Retinal pigment epithelial cell (primary cell): ENCODE results near the gene ARGLU1.

ENCODE experiments used
- DNase-seq: peaks from one replicate; pipeline ENCODE4 v3.0.0-alpha.2; 2010; ENCODE audit warnings: low read depth
- H3K4me3 ChIP-seq: 2 replicates; pipeline ENCODE4 v1.5.1; 2011; ENCODE audit warnings: mild to moderate bottlenecking, low read length, control low read depth, moderate library complexity
- TF ChIP-seq, protein P1 (sequence below): conservative IDR thresholded peaks from 2 replicates; pipeline ENCODE4 v1.5.1; 2011; ENCODE audit warnings: low read depth, low read length, control low read depth, inconsistent platforms

The ARGLU1 gene

DNA sequence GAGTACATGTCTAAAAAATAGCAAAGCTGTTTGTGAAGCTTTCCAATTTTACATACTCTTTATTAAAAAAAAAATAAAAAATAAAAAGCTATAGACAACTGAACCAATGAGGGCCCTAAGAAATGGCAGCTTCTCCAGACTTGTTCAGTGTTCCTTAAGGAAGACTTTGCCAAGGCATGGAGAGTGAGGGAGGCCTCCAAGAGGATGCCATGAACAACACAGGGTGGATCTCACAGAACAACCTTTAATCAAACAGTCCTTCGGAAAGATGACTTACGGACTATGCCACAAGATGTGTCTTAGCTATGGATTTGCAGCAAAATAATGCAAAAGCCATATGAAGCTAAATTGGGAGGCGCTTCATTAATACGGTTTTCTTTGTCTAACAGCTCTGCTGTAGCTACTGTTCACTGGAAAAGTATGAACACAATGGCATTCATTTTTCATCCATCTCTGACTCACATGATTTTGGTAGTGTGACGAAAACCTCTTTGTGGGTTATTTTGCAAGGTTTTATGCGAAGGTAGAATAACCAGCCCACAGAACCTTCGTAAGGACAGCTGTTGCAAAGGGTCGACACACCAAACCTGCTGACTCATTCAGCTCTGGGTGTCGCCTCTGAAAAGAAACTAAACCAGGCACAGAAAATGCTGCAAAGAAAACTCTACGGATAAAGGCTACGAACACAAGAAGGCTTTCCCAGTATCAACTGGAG, 60.2 kb downstream of the ARGLU1 start:
- TF ChIP-seq, protein P1, sequence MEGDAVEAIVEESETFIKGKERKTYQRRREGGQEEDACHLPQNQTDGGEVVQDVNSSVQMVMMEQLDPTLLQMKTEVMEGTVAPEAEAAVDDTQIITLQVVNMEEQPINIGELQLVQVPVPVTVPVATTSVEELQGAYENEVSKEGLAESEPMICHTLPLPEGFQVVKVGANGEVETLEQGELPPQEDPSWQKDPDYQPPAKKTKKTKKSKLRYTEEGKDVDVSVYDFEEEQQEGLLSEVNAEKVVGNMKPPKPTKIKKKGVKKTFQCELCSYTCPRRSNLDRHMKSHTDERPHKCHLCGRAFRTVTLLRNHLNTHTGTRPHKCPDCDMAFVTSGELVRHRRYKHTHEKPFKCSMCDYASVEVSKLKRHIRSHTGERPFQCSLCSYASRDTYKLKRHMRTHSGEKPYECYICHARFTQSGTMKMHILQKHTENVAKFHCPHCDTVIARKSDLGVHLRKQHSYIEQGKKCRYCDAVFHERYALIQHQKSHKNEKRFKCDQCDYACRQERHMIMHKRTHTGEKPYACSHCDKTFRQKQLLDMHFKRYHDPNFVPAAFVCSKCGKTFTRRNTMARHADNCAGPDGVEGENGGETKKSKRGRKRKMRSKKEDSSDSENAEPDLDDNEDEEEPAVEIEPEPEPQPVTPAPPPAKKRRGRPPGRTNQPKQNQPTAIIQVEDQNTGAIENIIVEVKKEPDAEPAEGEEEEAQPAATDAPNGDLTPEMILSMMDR = no peak
- no peak overlapping the region for H3K4me3 ChIP-seq
- peak; percentile 70 for DNase-seq

DNA sequence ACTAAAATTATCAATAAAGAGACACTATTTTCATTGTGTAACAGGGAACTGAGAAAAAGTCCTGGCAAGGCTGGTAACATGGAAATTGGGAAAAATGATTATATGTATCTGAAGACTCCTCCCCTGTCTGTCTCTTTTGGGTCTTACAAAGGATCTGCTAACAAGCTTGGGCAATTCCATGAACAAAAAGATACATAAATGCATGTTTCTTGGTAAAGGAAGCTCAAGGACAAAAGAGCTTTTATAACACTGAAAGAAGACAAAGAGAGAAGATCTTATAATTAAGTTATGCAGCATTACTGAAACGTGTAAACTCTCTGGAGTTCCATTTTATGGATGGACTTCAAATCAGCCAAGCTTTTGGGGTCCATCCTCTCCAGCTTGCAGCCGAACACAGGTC, 61.7 kb downstream of the ARGLU1 start:
- DNase-seq = no peak
- H3K4me3 ChIP-seq = no peak overlapping the region
- TF ChIP-seq, protein P1 = no peak

DNA sequence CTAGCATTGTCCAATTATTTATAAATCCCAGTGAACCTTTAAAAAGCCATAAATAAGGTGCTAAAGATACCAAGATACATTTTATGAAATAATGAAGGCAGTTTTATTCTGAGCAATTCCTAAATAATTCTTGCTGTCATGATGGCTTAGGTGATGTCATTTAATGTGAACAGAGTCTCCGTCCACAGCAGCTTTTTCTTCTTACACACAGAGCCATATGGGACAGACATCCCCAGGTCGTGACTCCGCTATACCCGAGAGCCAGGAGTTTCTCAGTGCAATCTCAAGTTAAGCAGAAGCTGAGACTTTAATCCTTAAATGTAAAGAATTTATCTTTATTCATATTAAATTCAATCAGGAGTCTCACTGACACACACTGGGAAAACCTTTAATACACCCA, 62.2 kb downstream of the ARGLU1 start:
- no peak for DNase-seq
- TF ChIP-seq, protein P1 = no peak
- no peak overlapping the region for H3K4me3 ChIP-seq

DNA sequence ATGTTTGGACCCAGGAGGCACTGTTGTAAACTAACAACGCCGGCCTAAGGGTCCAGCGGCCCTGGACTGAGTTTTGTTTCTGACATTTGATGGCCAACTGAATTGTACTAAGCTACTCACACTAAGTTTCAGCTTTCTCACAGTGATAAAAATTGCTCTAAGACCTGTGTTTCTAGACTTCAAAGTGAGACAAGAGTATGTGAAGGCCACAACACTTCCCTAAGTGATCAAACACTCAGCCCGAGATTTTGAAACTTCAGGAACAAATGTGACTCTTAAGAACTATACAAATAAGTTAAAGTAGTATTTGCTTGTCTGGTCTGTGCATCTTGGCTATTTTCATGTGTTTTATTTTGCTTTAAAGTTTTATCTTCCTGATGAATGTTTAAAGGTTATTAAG, 62.6 kb downstream of the ARGLU1 start:
- DNase-seq = no peak
- TF ChIP-seq, protein P1 = no peak

DNA sequence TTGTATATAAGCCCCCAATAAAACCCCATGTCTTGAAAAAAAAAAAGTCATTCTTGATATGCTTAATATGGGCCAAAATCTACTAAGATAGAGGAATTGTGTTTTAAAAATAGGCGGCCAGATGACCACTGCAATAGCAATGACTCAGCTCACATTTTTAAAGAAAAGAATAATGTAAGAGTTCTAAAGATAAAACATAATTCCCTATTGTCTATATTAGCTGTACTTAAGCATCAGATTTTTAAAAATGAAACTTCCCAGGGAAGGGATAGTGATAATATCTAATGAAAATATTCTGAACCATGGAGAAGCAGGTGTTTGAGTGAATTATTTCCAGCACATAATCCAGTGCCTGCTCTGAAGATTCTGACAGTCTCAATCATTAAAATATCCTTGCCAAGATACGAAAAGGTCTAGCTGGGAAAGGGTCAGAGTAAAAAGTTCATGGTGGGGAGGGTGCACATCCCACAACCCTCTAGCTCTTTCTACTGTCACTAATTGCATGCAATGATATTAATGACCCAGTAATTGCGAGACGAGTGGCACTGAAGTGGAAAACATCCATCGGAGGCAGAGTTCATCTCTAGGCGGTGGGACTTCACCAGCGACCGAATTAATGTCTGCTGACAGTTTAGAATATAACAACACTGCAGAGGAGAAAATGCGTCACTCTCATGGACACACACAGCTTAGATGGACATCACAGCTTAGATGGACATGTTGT, 64.0 kb downstream of the ARGLU1 start:
- H3K4me3 ChIP-seq = no peak overlapping the region
- TF ChIP-seq, protein P1 = no peak

More for the DNA sequence above, 62.6 kb downstream of the ARGLU1 start:
- no peak overlapping the region for H3K4me3 ChIP-seq

DNA sequence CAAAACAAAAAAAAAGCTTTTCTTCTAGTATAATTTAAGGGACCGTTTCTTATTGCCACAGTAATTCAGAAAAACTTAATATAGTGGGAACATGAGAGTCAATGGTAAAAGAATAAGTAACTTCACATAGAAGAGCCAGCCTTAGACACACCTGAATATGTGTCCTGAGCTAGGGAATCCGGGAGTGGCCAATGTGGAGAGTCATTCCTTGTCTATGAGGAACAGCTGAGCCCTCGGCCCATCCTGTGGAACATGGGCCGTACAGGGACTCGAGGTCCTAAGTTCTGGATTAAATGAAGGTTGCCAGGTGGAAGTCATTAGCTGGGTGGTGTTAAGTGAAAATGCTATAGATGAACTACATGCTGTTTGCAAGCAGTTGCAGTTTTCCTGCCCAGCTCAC, 64.7 kb downstream of the ARGLU1 start:
- TF ChIP-seq, protein P1 = no peak
- no peak for DNase-seq
- no peak overlapping the region for H3K4me3 ChIP-seq

More for the DNA sequence above, 64.0 kb downstream of the ARGLU1 start:
- no peak for DNase-seq

DNA sequence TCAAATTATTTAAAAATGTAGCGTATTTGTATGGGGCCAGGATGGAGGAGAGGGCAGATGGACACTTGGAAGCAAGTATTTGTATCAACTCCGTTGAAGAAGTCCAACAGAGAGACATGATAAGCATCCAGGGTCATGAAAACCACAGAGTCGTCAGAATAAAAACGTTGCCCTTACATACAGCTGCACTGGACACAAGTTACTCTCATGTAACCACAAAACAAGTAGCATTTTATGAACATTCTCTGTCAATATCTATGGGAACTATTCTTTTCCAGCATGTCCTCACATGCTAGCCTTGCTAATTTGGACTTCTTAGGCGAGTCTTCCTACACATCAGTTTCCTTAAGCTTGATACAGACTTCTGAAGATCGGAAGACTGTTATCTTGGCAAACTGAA, 67.5 kb downstream of the ARGLU1 start:
- no peak for DNase-seq
- TF ChIP-seq, protein P1 = no peak
- H3K4me3 ChIP-seq = no peak overlapping the region
